Activated CD4-positive, alpha-beta T cell treated with anti-CD3 and anti-CD28 coated beads for 1 hour (primary cell): ENCODE measurements around the gene P2RY14.
"Not testable (repeated sequence)": the region's sequence is repeated elsewhere in the genome, so short reads cannot be mapped to it uniquely, and the experiment has no call there.

Experiments
- DNase-seq: peaks from one replicate; pipeline ENCODE4 v3.0.0-alpha.2; 2020

Gene P2RY14

DNA sequence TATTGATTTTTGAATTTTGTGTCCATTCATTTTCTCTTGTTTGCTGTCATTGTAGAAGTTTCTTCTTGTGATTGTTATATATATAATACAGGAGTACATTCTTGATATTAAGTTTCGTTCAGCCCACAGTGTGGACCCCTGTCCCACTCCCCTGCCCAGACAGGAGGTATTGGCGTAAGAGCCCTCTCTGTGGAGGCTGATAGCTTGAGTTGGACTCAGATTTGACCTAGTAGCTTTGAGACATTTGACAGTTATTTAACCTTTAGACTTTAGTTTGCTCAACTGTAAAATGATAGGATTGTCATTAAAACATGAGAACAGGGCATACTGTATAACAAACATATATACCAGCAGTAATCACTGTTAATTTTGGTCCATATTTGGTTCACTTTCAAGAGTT lies 102.4 kb downstream of the P2RY14 start:
- DNase-seq: no peak

DNA sequence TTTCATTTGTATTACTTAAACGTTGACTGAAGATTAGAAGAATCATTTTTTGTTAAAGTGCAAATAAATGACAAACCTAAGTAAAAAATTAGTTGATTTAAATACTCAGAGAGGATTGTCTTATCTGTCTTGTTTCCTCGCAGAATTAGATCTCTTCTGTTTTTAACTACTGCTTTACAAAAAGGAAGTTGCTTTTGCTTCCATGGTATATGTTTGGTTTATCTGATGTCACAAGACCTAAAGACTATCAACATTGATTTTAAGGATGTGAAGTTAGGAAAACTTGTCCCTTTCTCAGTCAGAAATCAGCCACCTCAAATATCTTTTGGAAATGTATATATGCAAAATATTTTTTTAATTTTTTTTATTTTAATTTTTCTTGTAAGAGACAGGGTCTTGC lies 104.0 kb downstream of the P2RY14 start:
- no peak for DNase-seq

DNA sequence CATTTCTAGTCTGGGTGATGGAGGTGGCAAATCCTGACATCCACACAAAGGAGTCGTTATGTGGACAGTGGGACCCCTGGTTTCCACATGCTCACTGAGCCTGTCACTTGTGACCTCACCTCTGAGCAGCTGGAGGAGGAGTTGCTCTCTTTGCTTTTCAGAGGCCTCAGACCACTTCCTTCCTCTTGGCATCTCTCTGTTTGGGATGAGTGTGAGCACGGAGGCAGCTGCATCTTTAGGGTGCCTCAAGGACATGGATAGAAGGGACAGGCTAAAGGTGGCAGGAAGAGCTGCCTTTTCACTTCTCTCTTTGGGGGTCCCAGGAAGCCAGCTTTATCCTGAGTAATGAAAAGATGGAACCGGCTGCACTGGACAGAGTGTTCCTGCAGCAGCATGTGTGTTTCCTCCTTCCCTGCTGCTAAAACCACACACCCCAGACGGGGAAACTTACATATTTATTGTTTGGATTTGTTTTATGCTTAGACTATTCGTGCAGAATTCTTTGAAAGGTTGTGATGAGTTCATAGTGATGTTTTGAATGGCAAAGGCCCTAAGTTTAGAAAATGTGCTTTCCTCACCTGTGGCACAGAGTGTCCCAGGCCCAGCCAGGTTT lies 107.1 kb downstream of the P2RY14 start:
- DNase-seq: no peak

DNA sequence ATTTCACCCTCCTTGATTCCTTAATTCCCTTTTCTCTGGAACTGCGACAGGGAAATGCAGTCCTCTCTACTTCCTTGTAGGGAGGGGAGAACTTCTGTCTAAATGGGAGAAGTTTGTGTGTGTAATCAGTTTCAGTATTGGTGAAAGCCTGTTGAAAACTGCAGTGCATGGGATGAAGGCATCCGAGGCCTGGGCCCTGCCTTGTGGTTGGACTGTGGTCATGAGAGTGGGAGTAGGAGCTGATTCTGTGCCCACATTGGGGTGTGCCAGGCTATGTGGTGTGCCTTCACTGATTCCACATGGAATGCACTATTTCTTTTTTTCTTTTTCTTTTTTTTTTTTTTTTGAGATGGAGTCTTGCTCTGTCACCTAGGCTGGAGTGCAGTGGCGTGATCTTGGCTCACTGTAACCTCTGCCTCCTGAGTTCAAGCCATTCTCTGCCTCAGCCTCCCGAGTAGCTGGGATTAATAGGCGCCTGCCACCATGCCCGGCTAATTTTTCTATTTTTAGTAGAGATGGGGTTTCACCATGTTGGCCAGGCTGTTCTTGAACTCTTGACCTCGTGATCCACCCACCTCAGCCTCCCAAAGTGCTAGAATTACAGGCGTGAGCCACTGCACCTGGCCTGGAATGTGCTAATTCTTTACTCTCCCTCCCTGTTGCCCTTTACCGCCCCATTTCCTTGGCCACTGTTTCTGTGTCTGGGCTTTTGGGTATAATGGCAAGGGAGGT lies 108.2 kb downstream of the P2RY14 start:
- DNase-seq: not testable (repeated sequence)

DNA sequence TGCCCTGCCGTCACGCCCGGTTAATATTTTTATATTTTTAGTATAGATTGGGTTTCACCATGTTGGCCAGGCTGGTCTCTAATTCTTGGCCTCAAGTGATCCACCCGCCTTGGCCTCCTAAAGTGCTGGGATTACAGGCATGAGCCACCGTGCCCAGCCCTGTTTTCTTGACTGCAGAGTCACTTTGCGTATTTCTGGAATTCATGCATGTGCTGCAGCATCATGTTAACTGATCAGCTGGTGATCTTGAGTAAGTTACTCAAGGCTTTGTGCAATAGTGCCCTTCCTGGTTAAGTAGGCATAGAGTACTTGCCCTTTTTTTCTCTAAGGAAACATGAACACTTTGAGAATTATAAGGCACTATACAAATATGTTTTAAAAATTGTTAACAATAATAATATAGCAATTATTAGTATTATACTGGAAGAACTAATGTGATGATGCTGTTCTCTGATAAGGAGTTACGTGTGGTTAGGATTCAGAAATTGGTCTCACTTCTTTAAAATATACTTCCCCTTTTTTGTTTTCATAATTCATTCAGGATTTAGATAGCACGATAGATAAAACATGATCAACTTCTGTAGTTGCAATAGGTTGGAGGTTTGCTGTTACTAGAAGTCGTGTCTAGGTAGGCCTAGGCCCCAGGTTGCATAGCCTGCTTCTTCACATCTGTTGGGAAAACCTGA lies 108.9 kb downstream of the P2RY14 start:
- DNase-seq: no peak

DNA sequence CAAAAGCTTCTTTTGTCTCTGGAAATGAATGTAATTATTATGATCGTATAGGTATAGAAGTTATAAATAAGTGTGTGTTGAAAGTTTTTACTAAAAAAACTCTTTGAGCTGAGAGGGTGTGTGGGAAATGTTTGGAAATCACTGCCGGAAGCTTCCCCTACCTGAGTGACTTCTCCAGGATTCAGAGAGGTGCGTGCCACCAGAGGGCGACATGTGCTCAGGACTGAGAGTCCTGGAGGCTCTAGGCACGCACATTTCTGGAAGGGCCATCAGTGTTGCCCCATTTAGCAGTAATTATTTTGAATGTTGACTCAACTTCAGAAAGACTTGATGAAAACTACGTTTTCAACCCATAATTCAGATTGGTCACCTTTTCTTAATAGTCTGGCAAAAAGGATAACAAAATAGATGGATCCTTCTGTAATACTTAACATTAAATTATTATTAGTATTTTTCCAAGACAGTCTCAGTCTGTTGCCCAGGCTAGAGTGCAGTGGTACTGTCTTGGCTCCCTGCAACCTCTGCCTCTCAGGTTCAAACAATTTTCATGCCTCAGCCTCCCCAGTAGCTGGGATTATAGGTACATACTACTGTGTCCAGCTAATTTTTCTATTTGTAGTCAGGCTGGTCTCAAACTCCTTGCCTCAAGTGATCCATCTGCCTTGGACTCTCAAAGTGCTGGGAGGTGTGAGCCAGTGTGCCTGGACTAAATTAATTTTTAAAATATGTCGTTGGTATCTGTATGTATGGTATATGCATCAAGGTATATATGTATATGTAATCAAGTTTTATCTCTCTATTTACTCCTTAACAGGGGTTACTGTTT lies 109.9 kb downstream of the P2RY14 start:
- peak; percentile 70 for DNase-seq

DNA sequence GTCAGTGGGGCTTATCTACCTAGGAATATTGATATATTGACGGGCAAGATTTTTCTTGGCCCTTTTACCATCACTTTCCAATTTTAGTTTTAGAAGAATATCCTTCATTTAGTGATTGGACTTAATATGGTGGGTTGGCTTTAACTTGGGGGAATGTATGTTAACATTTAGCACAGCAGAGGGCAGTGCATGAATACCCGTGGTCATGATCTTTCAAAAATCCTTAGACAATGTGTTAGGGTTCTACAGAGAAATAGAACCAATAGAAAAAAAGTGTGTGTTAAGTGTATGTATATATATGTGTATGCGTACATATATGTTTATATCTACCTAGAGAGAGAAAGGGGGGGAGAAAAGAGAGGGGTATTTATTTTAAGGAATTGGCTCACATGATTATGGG lies 112.2 kb downstream of the P2RY14 start:
- no peak for DNase-seq

DNA sequence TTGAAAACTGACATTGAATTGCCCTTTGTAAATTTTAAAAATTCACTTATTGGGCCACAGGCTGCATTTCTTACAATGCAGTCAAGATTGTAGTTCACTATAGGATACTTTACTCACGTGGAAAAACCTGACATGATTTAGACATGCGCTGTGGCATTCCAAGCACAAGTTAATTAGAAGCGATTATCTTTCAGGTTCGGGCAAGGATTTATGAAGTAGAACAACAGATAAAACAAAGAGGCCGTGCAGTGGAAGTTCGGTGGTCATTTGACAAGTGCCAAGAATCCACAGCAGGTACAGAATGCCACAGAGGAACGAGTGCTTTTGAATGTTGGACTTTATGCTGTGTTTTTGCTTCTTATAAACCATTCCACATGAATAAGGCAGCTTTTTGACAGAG lies 113.1 kb downstream of the P2RY14 start:
- no peak for DNase-seq
